BLaER1 (cell line): ENCODE measurements around the gene TOMM22.
A peak's percentile ranks its signal among the peaks of the same experiment; 100 is the strongest.

Source experiments
- H3K27ac ChIP-seq: shearing (Covaris generic); formaldehyde crosslinking; 2 replicates; pipeline ENCODE4 v1.8.1; 2022
- H3K27me3 ChIP-seq: shearing (Covaris generic); formaldehyde crosslinking; 2 replicates; pipeline ENCODE4 v1.8.1; 2022
- H3K36me3 ChIP-seq: shearing (Covaris generic); formaldehyde crosslinking; 2 replicates; pipeline ENCODE4 v1.8.1; 2022
- H3K4me1 ChIP-seq: shearing (Covaris generic); formaldehyde crosslinking; 2 replicates; pipeline ENCODE4 v1.8.1; 2022
- H3K4me2 ChIP-seq: shearing (Covaris generic); formaldehyde crosslinking; 2 replicates; pipeline ENCODE4 v1.8.1; 2022
- H3K4me3 ChIP-seq: shearing (Covaris generic); formaldehyde crosslinking; 2 replicates; pipeline ENCODE4 v1.8.1; 2022
- H3K9ac ChIP-seq: shearing (Covaris generic); formaldehyde crosslinking; 2 replicates; pipeline ENCODE4 v1.8.1; 2022
- H3K9me3 ChIP-seq: shearing (Covaris generic); formaldehyde crosslinking; 2 replicates; pipeline ENCODE4 v1.8.1; 2022
- H4K20me1 ChIP-seq: shearing (Covaris generic); formaldehyde crosslinking; 2 replicates; pipeline ENCODE4 v1.8.1; 2022
- Cebpa-rat ChIP-seq: shearing (Covaris generic); IDR thresholded peaks from 2 replicates; pipeline ENCODE4 v1.8.1; 2022

Gene TOMM22

GRCh38 chr22:38655519-38656255 lies 26.1 kb upstream of the TOMM22 start:
- Histone ChIP-seq H3K4me2 (peak overlapping the region; percentile 98), H3K9ac (peak overlapping the region; percentile 99), H3K4me3 (peak overlapping the region; percentile 87), H3K4me1 (peaks cover 25% of the 10 kb centered on the region), H3K36me3 (no peaks in the 10 kb centered on the region), H3K27me3 (no peaks in the 10 kb centered on the region), H3K27ac (peak overlapping the region; percentile 99), H4K20me1 (peaks cover 12% of the 10 kb centered on the region), H3K9me3 (no peaks in the 10 kb centered on the region)
- TF ChIP-seq Cebpa-rat: no peak

GRCh38 chr22:38656256-38657044 lies 25.3 kb upstream of the TOMM22 start, which contains the start of the genes CBY1 and FAM227A:
CBY1 (plus strand) TSS chr22:38656638; CDS start chr22:38668055, 11,417 bp downstream.
FAM227A (minus strand) TSS chr22:38656392; CDS start chr22:38650168, 6,224 bp downstream.
- TF ChIP-seq Cebpa-rat: no peak

GRCh38 chr22:38657045-38657909 lies 24.5 kb upstream of the TOMM22 start:
- H3K27ac ChIP-seq: peak overlapping the region; percentile 99
- no peak for TF ChIP-seq Cebpa-rat
- H3K9ac ChIP-seq: peak overlapping the region; percentile 99
- H4K20me1 ChIP-seq: peaks cover 12% of the 10 kb centered on the region
- H3K27me3 ChIP-seq: no peaks in the 10 kb centered on the region
- peaks cover 5% of the 10 kb centered on the region; the same call in 1 of the 2 replicates for H3K36me3 ChIP-seq
- no peaks in the 10 kb centered on the region for H3K9me3 ChIP-seq
- H3K4me2 ChIP-seq: peak overlapping the region; percentile 98
- peak overlapping the region; percentile 87 for H3K4me3 ChIP-seq
- peaks cover 25% of the 10 kb centered on the region for H3K4me1 ChIP-seq

More at GRCh38 chr22:38656256-38657044, 25.3 kb upstream of the TOMM22 start, which contains the start of the genes CBY1 and FAM227A:
- H3K36me3 ChIP-seq: peaks cover 5% of the 10 kb centered on the region; the same call in 1 of the 2 replicates
- peak within 1 kb of the TSS; percentile 98 for H3K4me2 ChIP-seq
- peak within 1 kb of the TSS; percentile 99 for H3K27ac ChIP-seq
- peak within 1 kb of the TSS; percentile 87 for H3K4me3 ChIP-seq
- H4K20me1 ChIP-seq: peaks cover 12% of the 10 kb centered on the region
- H3K4me1 ChIP-seq: peaks cover 25% of the 10 kb centered on the region
- no peaks in the 10 kb centered on the region for H3K27me3 ChIP-seq
- H3K9ac ChIP-seq: peak within 1 kb of the TSS; percentile 99
- H3K9me3 ChIP-seq: no peaks in the 10 kb centered on the region

GRCh38 chr22:38674888-38675287 lies 6.9 kb upstream of the TOMM22 start:
- no peak for TF ChIP-seq Cebpa-rat

GRCh38 chr22:38675833-38676232 lies 5.9 kb upstream of the TOMM22 start:
- H3K4me2 ChIP-seq: no peak overlapping the region
- no peaks in the 10 kb centered on the region for H3K27me3 ChIP-seq
- no peaks in the 10 kb centered on the region for H3K4me1 ChIP-seq
- H3K9ac ChIP-seq: no peak overlapping the region
- no peak for TF ChIP-seq Cebpa-rat
- no peak overlapping the region for H3K27ac ChIP-seq
- no peaks in the 10 kb centered on the region for H3K9me3 ChIP-seq
- peaks cover 33% of the 10 kb centered on the region for H3K36me3 ChIP-seq
- no peaks in the 10 kb centered on the region for H4K20me1 ChIP-seq
- no peak overlapping the region for H3K4me3 ChIP-seq

More at GRCh38 chr22:38674888-38675287, 6.9 kb upstream of the TOMM22 start:
- no peak overlapping the region for H3K9ac ChIP-seq
- H3K4me1 ChIP-seq: no peaks in the 10 kb centered on the region
- H4K20me1 ChIP-seq: no peaks in the 10 kb centered on the region
- H3K27ac ChIP-seq: no peak overlapping the region
- no peak overlapping the region for H3K4me3 ChIP-seq
- H3K36me3 ChIP-seq: peaks cover 40% of the 10 kb centered on the region
- H3K4me2 ChIP-seq: no peak overlapping the region
- no peaks in the 10 kb centered on the region for H3K27me3 ChIP-seq
- H3K9me3 ChIP-seq: no peaks in the 10 kb centered on the region

GRCh38 chr22:38684895-38685294 lies 3.1 kb downstream of the TOMM22 start:
- Histone ChIP-seq H3K4me2 (no peak overlapping the region), H4K20me1 (peaks cover 29% of the 10 kb centered on the region; the same call in 1 of the 2 replicates), H3K27me3 (no peaks in the 10 kb centered on the region), H3K9me3 (0 out of 2 replicates have a peak, but pooled peaks cover 4% of the 10 kb centered on the region), H3K36me3 (peaks cover 69% of the 10 kb centered on the region), H3K4me1 (peaks cover 17% of the 10 kb centered on the region), H3K9ac (no peak overlapping the region), H3K27ac (no peak overlapping the region), H3K4me3 (no peak overlapping the region)
- no peak for TF ChIP-seq Cebpa-rat

GRCh38 chr22:38685761-38686160 lies 4.0 kb downstream of the TOMM22 start:
- no peak overlapping the region for H3K9ac ChIP-seq
- H4K20me1 ChIP-seq: peaks cover 38% of the 10 kb centered on the region; the same call in 1 of the 2 replicates
- no peak overlapping the region for H3K27ac ChIP-seq
- H3K27me3 ChIP-seq: no peaks in the 10 kb centered on the region
- peaks cover 17% of the 10 kb centered on the region for H3K4me1 ChIP-seq
- H3K4me2 ChIP-seq: no peak overlapping the region
- H3K36me3 ChIP-seq: peaks cover 78% of the 10 kb centered on the region
- 0 out of 2 replicates have a peak, but pooled peaks cover 4% of the 10 kb centered on the region for H3K9me3 ChIP-seq
- H3K4me3 ChIP-seq: no peak overlapping the region
- TF ChIP-seq Cebpa-rat: no peak

GRCh38 chr22:38689651-38690050 lies 7.9 kb downstream of the TOMM22 start:
- Histone ChIP-seq H3K4me3 (no peak overlapping the region), H3K9ac (no peak overlapping the region), H3K4me1 (no peaks in the 10 kb centered on the region), H3K27me3 (no peaks in the 10 kb centered on the region), H3K9me3 (no peaks in the 10 kb centered on the region), H3K27ac (no peak overlapping the region), H4K20me1 (peaks cover 67% of the 10 kb centered on the region), H3K4me2 (no peak overlapping the region), H3K36me3 (peaks cover 97% of the 10 kb centered on the region)
- no peak for TF ChIP-seq Cebpa-rat

GRCh38 chr22:38694049-38694448 lies 12.3 kb downstream of the TOMM22 start:
- H3K27me3 ChIP-seq: no peaks in the 10 kb centered on the region
- H3K4me2 ChIP-seq: no peak overlapping the region
- H3K4me3 ChIP-seq: no peak overlapping the region
- H3K4me1 ChIP-seq: peaks cover 31% of the 10 kb centered on the region
- TF ChIP-seq Cebpa-rat: no peak
- H4K20me1 ChIP-seq: peaks cover 86% of the 10 kb centered on the region
- no peak overlapping the region for H3K9ac ChIP-seq
- H3K27ac ChIP-seq: no peak overlapping the region
- no peaks in the 10 kb centered on the region for H3K9me3 ChIP-seq
- H3K36me3 ChIP-seq: peaks cover 58% of the 10 kb centered on the region
